HG03045 (cell line): ENCODE data around the gene UPP2.

ENCODE experiments used
- ATAC-seq: cut with Tn5 transposase; IDR thresholded peaks from one replicate; pipeline ENCODE4 v1.9.1; 2021; ENCODE audit warnings: mild to moderate bottlenecking, moderate library complexity; ENCODE audit not compliant: unreplicated experiment

The UPP2 gene

DNA sequence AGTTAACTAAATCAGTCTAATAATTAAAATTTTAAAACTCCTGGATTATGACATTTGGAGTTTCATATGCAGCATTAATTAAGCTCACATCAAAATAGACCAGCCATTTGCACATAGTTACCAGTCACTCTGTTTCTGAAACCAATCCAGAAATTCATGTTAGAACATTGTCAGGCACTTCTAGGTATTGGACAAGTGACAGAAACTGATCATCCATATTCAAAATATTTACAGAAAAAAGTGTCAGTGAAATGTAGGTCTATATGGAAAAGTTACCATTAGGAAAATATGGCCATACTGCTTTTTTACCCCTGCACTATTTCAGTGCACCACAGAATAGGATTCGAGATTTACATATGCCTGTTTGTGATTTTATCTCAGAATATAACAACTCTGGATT, 33.4 kb downstream of the UPP2 start:
- no peak for ATAC-seq

DNA sequence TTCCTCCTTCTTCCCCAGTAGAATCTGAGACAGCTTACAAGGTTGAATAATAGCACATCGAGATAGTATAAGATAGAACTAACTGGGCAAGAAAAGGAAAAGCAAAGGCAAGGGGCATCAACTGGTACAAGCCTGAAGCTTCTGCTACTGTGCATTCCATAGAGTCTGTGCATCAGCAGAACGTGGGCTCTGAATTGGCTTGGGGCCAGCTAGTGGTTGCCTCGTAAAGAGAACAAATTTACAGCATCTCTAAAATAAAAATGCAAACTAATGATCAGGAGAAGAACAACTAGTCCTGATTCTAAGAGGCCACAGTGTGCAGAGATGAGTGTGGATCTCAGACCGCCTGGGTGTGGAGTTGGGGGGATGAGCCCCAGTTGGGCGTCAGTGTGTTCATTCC, 36.6 kb downstream of the UPP2 start:
- ATAC-seq = no peak

DNA sequence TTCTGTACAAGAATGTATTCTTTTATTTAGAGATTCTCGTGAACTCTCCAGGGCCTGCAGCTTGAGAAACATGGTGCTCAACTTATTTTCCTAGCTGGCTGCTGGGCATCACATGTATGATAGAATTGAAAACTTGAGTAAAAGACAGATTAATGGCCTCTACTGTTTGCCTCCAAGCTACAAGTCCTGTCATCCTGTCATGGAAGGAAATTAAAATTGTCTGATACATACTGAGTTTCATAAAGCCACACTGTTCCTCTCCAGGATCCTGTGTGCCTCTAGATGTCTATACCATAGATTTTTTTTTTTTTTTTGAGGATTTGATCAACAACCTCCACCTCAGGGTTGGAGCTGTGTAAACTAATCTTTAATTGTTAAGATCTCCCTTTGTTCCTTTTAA, 38.5 kb downstream of the UPP2 start:
- ATAC-seq = no peak

DNA sequence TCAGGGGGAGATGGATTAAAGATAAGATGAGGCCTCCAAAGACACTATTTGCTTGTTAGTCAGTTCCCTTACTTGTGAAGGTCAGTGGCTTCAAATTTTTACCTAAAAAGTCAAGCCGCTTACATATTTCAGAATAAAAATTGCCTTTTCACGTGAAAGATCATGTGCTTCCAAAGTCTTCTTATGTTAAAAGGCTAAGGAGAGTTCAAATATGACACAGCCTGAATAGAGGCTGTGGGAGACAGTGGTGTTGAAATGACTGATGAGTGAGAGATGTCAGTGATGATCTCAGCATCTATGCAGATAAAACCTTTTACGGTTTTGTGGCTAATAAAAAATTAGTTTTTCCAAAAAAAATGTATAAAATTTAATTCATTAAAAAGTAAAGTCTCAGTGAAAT, 40.5 kb downstream of the UPP2 start:
- no peak for ATAC-seq

DNA sequence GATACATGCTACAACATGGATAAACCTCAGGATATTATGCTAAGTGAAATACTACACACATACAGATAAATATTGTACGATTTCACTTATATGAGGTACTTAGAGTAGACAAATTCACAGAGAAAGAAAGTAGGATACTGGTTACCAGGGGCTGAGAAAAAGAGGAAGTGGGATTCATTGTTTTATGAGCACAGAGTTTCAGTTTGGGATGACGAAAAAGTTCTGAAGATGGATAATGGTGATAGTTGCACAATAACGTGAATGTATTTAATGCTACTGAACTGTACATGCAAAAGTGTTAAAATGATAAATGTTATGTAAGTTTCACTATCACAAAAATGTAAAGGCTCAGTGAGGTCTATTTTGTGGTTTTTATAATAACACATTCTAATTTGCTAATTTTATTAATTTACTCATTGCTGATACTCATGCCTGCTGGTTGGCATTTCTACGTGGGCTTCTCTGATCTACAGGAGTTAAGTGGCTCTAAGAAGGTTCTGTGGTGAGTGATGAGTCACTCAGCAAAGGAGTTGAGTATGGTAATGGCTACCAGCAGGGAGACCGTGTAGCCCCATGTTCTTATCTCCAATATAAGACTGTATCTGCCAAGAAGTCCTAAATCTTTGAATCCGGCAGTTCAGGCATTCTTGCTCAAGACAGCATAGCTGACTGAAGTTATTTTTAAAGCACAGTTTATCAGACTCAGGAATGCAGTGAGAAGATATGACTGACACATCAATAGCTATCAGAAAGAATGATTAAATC, 41.1 kb downstream of the UPP2 start:
- ATAC-seq = no peak

DNA sequence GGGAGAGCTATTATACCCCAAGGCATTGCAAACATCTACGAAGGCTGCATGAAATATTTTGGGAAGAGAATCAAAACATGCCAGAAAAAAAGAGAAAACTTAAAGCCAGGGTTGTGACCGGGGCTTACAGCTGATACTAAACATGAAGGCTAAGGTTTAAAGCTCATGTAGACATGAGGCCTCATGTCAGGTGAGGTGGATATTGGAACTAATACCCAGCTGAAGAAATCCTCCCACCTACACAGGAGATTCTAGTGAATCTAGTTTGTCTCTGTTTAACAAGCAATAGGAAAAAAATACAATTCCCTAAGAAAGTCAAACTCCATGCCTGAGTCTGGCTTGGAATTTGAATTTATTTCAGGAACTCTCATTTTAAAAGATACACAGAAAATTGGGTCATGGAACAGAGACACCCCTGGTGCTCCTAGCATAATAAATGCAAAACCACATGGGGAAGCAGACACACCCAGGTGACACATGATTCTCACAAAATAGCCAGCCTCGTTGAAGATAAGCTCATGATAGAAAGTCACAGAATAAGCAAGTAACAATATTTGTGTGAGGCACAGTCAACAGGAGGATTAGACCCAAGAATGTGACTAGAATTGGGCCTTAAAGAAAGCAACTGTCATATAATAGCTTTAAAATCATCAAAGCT, 42.2 kb downstream of the UPP2 start:
- ATAC-seq = no peak

DNA sequence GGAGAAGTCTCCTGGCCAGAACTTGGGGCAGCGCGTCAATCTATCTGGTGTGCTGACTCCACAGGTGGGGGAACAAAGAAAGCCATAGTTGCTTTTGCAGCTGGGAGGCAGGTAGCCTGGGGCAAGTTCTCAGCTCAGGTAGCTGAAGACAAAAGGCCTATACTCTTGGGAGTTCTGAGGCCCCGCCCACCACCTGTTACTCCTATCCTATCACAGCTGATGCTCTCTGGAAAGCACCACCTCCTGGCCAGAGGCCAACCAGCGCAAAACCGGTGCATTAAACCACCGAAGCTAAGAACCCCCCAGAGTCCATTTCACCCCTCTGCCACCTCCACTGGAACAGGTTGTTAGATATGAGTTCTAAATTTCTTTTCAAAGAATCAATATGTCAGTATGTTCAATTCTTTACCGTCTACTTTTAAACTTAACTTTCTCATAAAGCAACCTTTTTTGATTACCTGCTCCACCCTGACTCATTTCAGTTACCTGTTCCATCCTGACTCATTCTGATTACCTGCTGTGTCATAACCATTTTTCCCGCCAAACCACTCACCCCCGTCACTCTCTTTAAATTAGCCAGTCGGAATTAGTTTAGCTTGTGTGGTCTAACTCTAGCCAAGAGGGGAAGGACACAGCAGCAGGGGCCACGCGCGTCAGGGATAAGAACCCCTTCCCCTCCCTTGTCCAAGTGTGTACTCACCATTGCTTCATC, 43.4 kb downstream of the UPP2 start:
- ATAC-seq = no peak

DNA sequence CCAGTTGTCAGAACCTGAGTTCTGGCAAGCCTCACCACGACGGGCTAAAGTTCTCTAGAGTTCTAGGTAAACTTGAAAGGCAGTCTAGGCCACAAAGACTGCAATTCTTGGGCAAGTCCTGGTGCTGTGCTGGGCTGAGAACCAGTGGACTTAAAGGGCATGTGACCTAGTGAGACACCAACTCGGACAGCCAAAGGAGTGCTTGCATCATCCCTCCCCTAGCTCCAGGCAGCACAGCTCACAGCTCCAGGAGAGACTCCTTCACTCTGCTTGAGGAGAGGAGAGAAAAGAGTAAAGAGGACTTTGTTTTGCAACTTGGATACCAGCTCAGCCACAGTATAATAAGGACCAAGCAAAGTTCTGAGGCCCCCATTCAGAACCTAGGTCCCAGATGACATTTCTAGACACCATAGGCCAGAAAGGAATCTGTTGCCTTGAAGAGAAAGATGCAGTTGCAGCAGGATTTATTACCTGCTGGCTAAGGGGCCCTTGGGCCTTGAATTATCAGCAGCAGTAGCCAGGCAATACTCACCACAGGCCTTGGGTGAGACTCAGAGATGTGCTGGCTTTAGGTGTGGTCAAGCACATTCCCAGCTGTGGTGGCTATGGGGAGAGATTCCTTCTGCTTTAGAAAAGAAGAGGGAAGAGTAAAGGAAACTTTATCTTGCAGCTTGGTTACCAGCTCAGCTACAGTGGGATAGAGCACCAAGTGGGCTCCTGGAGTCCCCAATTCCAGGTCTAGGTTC, 51.8 kb downstream of the UPP2 start:
- ATAC-seq = no peak

DNA sequence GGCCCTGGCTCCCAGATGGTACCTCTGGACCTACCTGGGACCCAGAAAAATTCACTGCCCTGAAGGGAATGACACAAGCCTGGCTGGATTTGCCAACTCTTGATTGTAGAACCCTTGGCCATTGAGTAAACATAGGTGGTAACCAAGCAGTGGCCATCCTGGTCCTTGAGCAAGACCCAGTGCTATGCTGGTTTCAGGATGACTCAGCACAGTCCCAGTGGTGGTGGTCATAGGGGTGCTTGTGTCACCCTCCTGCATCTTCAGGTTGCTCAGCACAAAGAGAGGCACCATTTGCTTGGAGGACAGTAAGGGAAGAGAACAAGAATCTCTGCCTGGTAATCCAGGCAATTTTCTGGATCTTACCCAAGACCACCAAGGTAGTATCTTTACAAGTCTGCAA, 52.9 kb downstream of the UPP2 start:
- no peak for ATAC-seq

DNA sequence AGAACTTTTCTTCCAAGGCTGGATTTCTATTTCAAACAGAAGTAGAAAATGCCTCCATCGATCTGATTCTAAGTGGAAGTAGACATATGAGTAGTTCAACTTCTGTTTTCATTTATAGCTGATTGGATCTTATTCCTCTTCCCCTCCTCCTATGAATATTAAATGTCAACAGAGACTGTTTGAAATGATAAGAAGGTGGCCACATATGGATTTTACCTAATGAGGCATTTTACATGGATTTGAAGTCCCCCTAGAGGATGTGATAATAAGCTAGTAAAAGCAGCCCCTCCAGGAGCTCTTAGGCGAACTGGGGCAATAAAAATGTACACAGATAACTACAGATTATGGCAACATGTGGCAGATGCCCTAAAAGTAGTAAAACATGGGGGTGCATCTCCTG, 71.0 kb downstream of the UPP2 start:
- no peak for ATAC-seq

DNA sequence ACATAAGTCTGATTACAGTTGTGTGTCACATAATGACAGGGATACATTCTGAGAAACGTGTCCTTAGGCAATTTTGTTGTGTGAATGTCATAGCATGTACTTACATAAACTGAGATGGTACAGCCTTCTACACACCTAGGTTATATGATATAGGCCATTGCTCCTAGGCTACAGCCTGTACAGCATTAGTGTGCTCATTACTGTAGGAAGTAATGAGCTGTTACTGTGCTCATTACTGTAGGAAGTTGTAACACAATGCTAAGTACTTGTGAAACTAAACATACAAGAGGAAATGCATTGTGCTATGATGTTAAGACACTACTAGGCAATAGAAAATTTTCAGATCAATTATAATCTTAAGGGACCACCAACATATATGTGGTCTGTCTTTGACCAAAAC, 72.8 kb downstream of the UPP2 start:
- ATAC-seq = no peak

DNA sequence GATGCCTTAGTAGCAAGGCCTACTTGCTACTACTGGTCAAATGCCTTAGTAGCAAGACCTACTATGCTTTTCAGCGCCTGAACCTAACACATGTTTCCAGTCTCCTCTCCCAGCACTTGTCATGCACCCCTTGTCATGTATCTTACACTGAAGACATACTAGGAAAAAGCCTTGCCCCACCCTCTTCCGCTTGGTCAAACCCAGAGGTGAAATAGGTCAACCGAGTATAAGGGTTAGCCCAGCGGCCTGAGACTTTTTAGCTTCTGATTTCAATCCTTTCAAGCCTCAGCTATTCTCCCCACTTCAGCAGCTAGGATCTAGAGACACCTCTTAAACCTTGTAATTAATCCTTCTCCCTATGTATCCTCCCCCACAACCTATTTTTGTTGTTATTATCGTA, 73.3 kb downstream of the UPP2 start:
- no peak for ATAC-seq

DNA sequence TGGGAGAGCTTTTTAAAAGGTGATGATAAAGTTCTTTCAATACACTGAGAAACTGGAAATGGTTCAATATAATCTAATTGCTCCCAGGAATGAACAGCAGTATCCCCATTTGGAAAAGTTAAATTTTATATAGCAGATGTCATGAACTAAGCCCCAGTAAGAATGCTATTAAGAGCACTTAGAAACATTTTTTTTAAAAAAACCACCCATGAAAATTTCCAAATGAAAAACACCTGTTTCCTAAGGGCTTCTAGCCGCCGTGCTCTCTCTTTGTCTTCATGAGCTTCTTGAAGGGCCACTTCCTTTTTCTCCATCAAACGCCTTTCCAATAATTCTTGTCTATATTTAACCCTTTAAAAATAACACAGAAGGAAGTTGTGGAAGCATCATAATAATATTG, 77.0 kb downstream of the UPP2 start:
- no peak for ATAC-seq

DNA sequence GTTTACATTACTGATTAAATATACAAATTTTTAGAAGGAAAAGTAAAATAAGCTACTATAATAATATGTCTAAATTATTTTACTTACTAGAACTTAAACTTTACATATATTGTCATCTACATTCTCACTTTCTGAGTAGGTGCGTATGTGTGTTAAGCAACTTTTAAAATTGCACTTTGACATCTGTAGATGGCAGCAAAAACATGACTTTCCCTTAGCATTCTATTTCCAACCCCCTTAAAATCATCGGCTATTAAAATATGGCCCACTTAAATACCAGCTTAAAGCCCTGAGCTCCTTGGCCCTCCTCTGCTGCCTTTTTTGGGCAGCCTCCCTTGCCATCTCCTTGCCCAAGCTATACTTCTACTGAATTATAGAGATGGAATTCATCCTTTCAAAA, 78.0 kb downstream of the UPP2 start:
- no peak for ATAC-seq

DNA sequence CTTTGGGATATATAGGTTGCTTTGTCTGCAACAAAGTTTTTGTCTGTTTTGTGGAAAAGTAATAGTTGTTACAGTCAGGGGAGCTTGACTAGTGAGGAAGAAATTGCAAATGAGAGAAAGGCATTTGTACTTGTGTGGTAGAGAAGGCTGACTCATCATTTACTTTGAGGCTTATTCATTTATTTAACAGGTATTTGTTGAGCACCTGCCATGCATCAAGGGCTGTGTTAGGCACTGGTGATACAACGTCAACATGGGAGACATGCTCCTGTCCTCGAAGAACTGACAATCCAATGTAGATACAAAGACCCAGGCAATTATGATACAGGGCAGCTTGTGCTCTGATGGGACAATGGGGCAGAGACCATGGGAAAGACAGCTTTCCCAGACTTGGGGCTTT, 79.5 kb downstream of the UPP2 start:
- no peak for ATAC-seq

DNA sequence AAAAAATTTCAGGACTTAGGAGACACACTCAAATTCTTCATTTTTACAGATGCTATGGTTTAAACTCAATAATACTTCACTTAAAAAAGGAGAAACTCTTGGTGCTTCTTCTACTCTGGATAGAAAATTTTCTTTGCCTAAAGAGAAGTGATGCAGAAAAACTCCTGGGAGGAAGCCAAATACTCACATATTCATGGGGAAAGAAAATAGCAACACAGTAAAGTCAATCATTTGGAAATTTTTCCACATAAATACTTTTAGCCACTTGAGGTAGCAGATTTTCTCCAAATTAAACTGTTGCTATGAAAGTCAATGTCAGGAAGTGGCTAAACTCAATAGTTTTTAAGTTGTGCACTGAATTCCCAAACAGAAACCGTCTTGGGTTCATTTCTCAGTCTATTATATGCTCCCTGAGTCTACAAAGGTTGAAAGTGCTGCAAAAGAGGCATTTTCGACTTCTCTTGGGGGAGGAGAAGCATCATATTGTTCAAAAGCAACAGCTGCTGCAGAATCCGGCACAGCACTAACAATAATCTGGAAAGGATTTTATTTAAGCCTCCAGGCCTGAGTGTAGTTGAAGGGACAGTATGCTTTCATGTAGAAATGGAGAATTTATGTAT, 81.1 kb downstream of the UPP2 start:
- ATAC-seq = no peak

DNA sequence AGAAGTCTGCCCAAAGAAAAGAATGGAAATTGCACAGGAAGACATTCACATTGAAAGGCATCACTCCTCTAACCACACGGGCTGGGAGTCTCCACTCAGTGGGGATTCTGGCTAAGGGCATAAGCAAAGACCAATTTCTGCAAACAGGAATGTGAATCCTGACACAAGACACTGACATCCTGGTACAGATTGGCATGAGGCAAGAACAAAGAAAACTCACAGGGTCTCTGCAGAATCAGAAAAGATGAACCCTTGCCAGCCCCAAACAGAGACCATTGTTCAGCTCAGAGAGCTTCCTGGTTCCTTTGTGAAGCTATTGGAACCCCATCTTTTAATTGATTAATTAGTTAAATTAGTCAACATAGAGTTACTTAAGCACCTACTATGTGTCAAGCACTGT, 82.3 kb downstream of the UPP2 start:
- ATAC-seq = no peak

DNA sequence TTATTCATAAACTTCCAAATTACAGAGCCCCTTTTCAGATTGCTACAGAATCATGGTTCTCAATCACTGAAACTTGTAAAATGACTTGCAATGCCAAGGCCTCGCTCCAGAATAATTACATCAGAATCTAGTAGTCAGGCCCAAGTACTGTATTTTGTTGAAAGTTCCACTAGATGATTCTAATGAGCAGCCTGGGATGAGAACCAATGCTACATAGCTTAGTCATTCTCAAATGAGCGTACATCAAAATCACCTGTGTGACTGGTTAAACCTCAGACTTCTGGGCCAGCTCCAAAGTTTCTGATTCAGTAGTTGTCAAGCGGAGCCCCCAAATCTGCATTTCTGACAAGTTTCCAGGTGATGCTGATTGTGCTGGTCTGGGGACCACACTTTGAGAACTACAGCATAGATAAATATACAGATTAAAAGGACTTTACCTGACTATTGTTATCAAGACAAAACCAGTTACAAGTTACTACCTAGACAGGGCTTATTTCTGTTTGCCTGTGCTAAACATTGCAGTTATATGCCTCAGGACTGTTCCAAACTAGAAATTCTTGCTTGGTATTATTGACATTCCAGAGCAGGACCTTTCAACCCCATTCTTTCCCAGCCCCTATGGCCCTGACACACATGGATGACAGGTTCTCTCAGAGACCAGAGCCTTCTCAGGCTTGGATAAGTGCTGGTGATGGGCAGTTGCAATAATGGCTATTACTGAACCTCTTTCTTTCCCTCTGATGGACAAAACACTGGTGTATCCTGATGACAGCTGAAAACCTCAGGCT, 83.1 kb downstream of the UPP2 start:
- ATAC-seq = no peak
